Measurements from ENCODE around the gene BCAS1.

DNA sequence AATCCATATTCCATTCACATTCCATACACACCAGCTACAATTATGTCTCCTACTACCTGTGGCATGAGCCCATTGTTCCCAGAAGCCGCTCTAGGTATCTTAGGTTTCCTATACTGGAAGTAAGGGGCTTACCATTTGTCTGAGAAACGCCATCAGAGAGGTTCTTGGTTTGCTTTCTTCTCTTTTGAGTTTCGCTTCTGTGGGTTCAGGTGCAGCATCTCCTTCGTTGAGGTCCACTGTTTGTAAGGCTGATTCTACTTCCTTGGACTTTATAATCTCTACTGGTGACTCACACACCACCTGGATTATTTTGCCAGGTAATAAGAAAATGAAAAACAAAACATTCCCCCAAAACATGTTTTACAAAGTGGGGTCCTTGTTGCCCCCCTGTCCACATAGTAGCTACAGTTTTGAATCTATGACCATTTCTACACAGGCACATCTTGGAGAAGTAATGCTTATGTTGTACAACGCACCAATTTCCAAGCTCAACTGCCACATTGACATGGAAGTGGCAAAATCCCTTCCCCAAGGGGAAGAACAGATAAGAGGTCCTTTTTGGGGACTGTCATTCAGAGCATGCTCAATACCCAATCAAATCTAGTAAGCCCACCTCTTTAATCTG is 103.5 kb downstream of the BCAS1 start:
- no peak for TF ChIP-seq GATA3 (IDR thresholded peaks at IDR 0.05; ENCODE audit: low read depth, low read length)
- TF ChIP-seq GATA2 (IDR thresholded peaks at IDR 0.05; ENCODE audit: low read depth, low read length) = no peak

All from SH-SY5Y (cell line).